ENCODE data around the gene SSBP2. TPM values are rescaled to one million over a fixed set of nuclear protein-coding genes. Genes with fewer than 3 reads are reported as not detected.
A peak's percentile ranks its signal among the peaks of the same experiment; 100 is the strongest.
"Not testable (repeated sequence)": the region's sequence is repeated elsewhere in the genome, so short reads cannot be mapped to it uniquely, and the experiment has no call there.

SSBP2 gene
- total RNA-seq, 2 experiments from 2014 or later = 13.1 to 21.5 TPM

DNA sequence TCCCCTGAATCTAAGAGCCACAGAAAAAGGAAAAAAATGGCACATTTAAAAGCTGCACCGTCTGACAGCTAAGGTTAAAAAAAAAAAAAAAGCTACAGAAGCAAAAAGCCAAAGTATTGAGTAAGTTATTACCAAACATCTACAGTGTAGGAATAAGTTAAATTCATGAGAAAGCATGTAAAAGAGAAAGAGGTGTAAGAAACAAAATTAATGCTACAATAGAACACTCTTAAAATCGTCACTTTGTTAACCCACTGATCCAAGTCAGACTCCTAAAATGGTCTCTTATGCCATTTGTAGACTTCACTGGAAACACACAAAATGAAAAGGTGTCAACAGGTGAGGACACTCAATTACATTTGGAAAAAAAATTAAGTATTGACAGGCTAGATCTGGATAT lies 120.2 kb downstream of the SSBP2 start:
- ATAC-seq (no peak), DNase-seq (no peak)
- H3K27ac Mint-ChIP-seq = peak overlapping the region; percentile 28
- H3K36me3 Mint-ChIP-seq = peaks cover 14% of the 10 kb centered on the region
- H3K9me3 Mint-ChIP-seq (ENCODE audit: low read depth) = peaks cover 5% of the 10 kb centered on the region
- CTCF ChIA-PET = interaction anchor here (0.6 to 1.1 kb wide), 2 partner anchors 42 to 110 kb away, joined by 3 read pairs; no protein-coding TSS in a partner anchor
- H3K4me3 Mint-ChIP-seq = no peak overlapping the region
- peaks cover 9% of the 10 kb centered on the region for H3K4me1 Mint-ChIP-seq
- no peaks in the 10 kb centered on the region for H3K27me3 Mint-ChIP-seq

DNA sequence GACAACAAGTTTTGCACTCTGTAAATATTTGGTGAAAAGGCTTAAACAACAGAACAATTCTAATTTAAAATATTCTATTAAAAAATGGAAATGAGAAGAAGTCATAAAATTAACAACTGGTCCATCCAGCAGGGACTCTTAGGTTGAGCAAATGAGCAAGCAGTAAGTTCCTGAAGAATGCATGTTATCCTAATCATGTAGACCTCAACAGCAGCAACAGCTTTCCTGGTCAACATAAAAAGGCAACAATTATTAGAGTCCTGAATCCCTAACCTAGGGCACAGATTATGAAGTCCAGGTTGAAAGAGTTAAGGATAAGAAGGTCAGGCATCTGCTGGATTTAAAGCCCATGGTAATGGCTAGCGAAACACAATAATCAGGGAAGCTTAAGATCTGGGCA lies 120.9 kb downstream of the SSBP2 start:
- CTCF ChIA-PET = no interaction called here

DNA sequence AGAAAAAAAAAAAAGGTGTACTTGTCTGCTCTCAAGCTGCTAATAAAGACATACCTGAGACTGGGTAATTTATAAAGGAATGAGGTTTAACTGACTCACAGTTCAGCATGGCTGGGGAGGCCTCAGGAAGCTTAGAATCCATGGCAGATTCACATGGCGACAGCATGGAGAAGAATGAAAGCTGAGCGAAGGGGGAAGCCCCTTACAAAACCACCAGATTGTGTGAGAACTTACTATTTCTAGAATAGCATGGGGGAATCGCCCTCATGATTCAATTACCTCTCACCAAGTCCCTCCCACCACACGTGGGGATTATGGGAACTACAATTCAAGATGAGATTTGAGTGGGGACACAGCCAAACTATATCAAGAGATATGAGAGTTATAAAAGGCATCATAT lies 122.8 kb downstream of the SSBP2 start:
- CTCF ChIA-PET; H3K4me1 Mint-ChIP-seq; DNase-seq; H3K27me3 Mint-ChIP-seq; H3K4me3 Mint-ChIP-seq; ATAC-seq; H3K9me3 Mint-ChIP-seq (ENCODE audit: low read depth); H3K27ac Mint-ChIP-seq: not testable (repeated sequence)
- H3K36me3 Mint-ChIP-seq = peaks cover 14% of the 10 kb centered on the region

More for the DNA sequence above, 120.9 kb downstream of the SSBP2 start:
- H3K4me1 Mint-ChIP-seq = peaks cover 9% of the 10 kb centered on the region
- H3K27me3 Mint-ChIP-seq = no peaks in the 10 kb centered on the region
- ATAC-seq (no peak), DNase-seq (no peak)
- H3K27ac Mint-ChIP-seq = no peak overlapping the region
- peaks cover 5% of the 10 kb centered on the region for H3K9me3 Mint-ChIP-seq (ENCODE audit: low read depth)
- H3K4me3 Mint-ChIP-seq = no peak overlapping the region
- peaks cover 14% of the 10 kb centered on the region for H3K36me3 Mint-ChIP-seq

DNA sequence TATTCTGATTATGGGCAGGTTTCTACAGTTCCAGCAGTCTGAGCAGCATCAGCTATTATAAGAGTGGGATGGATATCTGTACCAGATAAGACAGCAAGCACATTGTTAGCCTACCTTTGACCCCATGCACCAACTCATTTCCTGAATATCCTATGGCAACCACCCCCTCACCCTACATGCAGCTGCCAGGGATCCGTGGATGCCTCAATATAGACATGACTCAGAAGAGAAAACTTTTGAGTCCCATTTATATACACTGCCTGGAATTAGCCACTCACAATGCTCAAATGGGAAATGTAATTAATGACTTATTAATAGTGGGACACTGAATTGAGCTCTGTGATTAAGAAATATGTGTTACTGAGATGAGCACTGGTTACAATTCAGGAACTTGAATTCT lies 124.4 kb downstream of the SSBP2 start:
- CTCF ChIA-PET = no interaction called here
- H3K4me3 Mint-ChIP-seq = no peak overlapping the region
- no peaks in the 10 kb centered on the region for H3K27me3 Mint-ChIP-seq
- ATAC-seq = no peak
- no peak overlapping the region for H3K27ac Mint-ChIP-seq
- H3K36me3 Mint-ChIP-seq = peaks cover 15% of the 10 kb centered on the region
- no peak for DNase-seq
- H3K4me1 Mint-ChIP-seq = peaks cover 9% of the 10 kb centered on the region
- H3K9me3 Mint-ChIP-seq (ENCODE audit: low read depth) = peaks cover 5% of the 10 kb centered on the region

DNA sequence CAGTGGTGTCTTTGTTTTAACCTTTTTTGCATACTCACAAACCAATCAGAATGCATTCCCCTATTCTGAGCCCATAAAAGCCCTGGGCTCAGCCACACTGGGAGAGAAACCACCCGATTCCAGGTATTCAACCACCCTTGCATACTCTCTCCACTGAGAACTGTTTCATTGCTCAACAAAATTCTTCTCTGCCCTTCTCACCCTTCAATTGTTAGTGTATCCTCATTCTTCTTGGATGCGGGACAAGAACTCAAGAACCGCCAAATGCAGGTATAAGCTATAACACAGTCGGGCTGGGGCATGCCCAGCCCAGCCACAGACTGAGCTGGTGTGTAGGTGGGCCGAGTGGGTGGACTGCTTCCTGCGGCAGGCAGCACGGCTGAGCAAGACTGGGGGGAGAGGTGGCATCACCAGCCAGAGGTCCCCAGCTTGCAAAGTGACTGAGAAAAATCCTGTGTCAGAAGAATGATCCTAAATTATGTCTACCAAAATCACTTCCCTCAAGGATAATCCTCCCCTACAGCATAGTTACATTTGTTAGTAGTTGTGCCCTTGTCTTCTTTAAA lies 141.0 kb downstream of the SSBP2 start:
- CTCF ChIA-PET = no interaction called here
- H3K27ac Mint-ChIP-seq = no peak overlapping the region

DNA sequence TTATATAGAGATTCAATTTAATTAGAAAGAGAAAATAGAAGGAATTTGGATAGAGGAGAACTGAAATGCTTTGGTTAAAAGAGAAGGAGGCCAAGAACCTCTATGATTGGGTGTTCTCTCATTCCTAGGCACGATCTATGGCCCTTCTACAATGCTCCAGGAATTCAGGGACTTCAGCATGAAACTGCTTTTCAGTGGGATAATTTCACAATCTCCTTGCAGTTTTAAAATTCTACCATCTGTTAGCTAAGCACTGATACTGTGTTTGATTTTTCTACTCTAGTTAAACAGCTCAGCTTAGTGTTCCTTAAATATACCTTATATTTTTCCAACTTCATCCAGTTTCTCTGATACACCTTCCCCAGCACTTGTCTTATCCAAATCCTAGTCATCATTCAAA lies 141.9 kb downstream of the SSBP2 start:
- CTCF ChIA-PET = interaction anchor here (0.6 kb wide), 1 partner anchor 269 kb away, joined by 3 read pairs; no protein-coding TSS in a partner anchor

More for the DNA sequence above, 141.0 kb downstream of the SSBP2 start:
- DNase-seq (no peak), ATAC-seq (no peak)
- peaks cover 13% of the 10 kb centered on the region for H3K9me3 Mint-ChIP-seq (ENCODE audit: low read depth)
- no peaks in the 10 kb centered on the region for H3K4me1 Mint-ChIP-seq
- H3K36me3 Mint-ChIP-seq = peaks cover 23% of the 10 kb centered on the region
- no peak overlapping the region for H3K4me3 Mint-ChIP-seq
- H3K27me3 Mint-ChIP-seq = no peaks in the 10 kb centered on the region

DNA sequence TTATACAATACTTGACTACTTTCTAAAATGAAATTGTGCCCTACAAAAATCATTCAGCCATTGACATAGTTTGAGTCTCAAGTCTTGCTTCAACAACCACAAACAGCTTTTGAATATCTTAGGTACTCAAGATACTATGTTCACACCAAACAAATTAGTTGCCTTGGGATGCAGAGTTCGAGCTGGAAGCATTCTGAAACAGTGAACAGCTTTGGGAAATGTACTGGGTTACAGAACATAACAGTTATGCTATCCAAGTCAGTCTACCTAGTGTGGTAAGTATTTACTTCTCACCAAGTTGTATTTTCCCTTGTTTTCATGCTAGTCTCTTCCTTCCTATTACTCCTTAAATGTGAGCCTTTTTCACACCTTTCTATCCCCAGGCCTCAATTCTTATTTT lies 143.2 kb downstream of the SSBP2 start:
- Mint-ChIP-seq H3K27ac (no peak overlapping the region), H3K4me3 (no peak overlapping the region)
- no peak for ATAC-seq

More for the DNA sequence above, 141.9 kb downstream of the SSBP2 start:
- Mint-ChIP-seq H3K4me1 (peaks cover 2% of the 10 kb centered on the region), H3K36me3 (peaks cover 19% of the 10 kb centered on the region), H3K27me3 (no peaks in the 10 kb centered on the region), H3K4me3 (no peak overlapping the region), H3K9me3 (ENCODE audit: low read depth) (peaks cover 13% of the 10 kb centered on the region), H3K27ac (no peak overlapping the region)
- ATAC-seq (no peak), DNase-seq (no peak)

DNA sequence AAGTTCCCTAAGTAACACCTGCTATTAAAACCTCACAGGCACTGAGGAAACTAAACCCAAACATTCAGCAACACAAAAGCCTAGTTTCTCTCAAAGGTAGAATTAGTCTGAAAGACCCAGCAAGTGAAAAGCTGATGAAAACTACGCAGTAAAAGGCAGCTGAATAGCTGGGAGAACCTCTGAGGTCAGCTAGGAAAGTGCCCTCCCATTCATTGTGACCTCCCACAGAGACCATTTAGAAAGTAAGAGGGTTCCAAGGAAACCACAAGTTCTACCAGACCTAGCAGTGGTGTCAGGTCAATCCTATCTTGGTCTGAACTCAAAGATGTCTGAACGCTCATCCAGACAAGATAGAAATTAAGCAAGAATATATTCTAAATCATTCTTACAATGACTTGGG lies 144.7 kb downstream of the SSBP2 start:
- H3K4me1 Mint-ChIP-seq = peaks cover 2% of the 10 kb centered on the region
- peaks cover 13% of the 10 kb centered on the region for H3K9me3 Mint-ChIP-seq (ENCODE audit: low read depth)
- CTCF ChIA-PET = no interaction called here
- H3K4me3 Mint-ChIP-seq = no peak overlapping the region
- H3K36me3 Mint-ChIP-seq = peaks cover 13% of the 10 kb centered on the region
- no peaks in the 10 kb centered on the region for H3K27me3 Mint-ChIP-seq
- ATAC-seq (no peak), DNase-seq (no peak)
- no peak overlapping the region for H3K27ac Mint-ChIP-seq

More for the DNA sequence above, 143.2 kb downstream of the SSBP2 start:
- Mint-ChIP-seq H3K9me3 (ENCODE audit: low read depth) (peaks cover 13% of the 10 kb centered on the region), H3K4me1 (peaks cover 2% of the 10 kb centered on the region), H3K36me3 (peaks cover 13% of the 10 kb centered on the region), H3K27me3 (no peaks in the 10 kb centered on the region)
- DNase-seq = no peak
- CTCF ChIA-PET = no interaction called here

DNA sequence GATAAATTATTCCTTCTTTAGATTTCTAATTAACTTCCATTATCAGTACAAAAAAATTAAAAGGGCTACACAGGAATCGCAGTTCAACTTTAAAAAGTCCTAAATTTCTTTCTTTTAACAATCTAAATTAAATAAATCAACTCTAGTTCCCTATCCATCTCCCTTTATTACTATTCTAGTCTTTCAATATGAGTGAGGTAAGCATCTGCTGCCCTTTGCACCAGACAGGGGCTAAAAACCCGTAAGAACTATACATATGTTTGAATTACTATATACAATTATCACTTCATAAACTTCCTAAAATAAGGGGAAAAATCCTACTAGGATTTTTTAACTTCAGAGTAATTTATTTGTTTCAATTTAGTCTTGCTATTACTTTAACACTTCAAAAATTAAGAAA lies 145.6 kb downstream of the SSBP2 start:
- CTCF ChIA-PET = no interaction called here
- Mint-ChIP-seq H3K27me3 (no peaks in the 10 kb centered on the region), H3K4me3 (no peak overlapping the region), H3K36me3 (peaks cover 12% of the 10 kb centered on the region), H3K27ac (no peak overlapping the region), H3K4me1 (peaks cover 2% of the 10 kb centered on the region), H3K9me3 (ENCODE audit: low read depth) (peaks cover 11% of the 10 kb centered on the region)
- ATAC-seq (no peak), DNase-seq (no peak)

DNA sequence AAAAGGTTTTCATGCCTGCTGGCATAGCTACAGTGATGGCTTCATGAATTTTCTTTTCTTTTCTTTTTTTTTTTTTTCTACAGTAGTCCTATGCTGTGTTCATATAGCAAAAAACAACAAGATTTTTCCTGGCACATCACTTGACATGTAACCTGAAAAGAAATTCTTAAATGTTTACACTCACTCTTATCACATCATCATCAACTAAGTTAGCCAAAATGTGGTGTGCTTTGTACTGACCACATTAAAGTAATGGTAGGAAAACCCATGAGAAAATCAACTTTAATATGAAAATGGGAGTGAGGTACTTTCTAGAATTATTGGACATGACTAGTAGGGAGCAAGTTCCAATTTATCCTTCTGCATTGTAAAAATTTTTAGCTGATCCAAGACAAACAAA lies 146.7 kb downstream of the SSBP2 start:
- ATAC-seq = no peak
- no peak for DNase-seq
- CTCF ChIA-PET = no interaction called here
- H3K27ac Mint-ChIP-seq = no peak overlapping the region
- peaks cover 2% of the 10 kb centered on the region for H3K4me1 Mint-ChIP-seq
- peaks cover 3% of the 10 kb centered on the region for H3K36me3 Mint-ChIP-seq
- no peak overlapping the region for H3K4me3 Mint-ChIP-seq
- no peaks in the 10 kb centered on the region for H3K27me3 Mint-ChIP-seq
- peaks cover 5% of the 10 kb centered on the region for H3K9me3 Mint-ChIP-seq (ENCODE audit: low read depth)

DNA sequence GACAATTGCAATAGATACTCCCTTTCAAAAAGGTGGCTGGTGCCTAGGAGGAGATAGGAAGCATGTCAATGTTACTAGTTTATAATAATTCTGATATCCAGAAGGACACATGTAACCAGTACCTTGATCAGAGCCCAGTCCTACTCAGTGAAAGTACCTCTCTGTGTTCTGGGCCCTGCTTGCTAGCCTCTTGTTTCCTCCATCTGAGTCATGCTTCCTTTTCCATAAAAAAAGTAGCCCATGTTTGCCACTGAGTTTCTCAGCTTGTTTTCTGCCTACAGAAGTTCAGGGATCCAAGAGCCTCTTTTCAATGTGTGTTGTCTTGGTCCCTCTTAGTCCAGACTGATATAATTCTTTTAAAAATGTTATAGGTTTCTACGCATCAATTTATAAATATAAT lies 149.0 kb downstream of the SSBP2 start:
- CTCF ChIA-PET = no interaction called here
- peaks cover 7% of the 10 kb centered on the region for H3K36me3 Mint-ChIP-seq
- no peaks in the 10 kb centered on the region for H3K27me3 Mint-ChIP-seq
- no peak for ATAC-seq
- H3K4me3 Mint-ChIP-seq = no peak overlapping the region
- no peak for DNase-seq
- H3K4me1 Mint-ChIP-seq = peaks cover 2% of the 10 kb centered on the region
- no peak overlapping the region for H3K27ac Mint-ChIP-seq
- H3K9me3 Mint-ChIP-seq (ENCODE audit: low read depth) = peaks cover 2% of the 10 kb centered on the region

DNA sequence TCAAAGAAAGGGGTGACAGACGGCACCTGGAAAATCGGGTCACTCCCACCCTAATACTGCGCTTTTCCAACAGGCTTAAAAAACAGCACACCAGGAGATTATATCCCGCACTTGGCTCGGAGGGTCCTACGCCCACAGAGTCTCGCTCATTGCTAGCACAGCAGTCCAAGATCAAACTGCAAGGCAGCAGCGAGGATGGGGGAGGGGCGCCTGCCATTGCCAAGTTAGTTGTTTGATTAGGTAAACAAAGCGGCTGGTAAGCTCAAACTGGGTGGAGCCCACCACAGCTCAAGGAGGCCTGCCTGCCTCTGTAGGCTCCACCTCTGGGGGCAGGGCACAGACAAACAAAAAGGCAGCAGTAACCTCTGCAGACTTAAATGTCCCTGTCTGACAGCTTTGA lies 158.8 kb downstream of the SSBP2 start:
- H3K27me3 Mint-ChIP-seq; H3K36me3 Mint-ChIP-seq; CTCF ChIA-PET; H3K4me1 Mint-ChIP-seq; H3K27ac Mint-ChIP-seq; H3K9me3 Mint-ChIP-seq (ENCODE audit: low read depth); DNase-seq; H3K4me3 Mint-ChIP-seq; ATAC-seq: not testable (repeated sequence)

DNA sequence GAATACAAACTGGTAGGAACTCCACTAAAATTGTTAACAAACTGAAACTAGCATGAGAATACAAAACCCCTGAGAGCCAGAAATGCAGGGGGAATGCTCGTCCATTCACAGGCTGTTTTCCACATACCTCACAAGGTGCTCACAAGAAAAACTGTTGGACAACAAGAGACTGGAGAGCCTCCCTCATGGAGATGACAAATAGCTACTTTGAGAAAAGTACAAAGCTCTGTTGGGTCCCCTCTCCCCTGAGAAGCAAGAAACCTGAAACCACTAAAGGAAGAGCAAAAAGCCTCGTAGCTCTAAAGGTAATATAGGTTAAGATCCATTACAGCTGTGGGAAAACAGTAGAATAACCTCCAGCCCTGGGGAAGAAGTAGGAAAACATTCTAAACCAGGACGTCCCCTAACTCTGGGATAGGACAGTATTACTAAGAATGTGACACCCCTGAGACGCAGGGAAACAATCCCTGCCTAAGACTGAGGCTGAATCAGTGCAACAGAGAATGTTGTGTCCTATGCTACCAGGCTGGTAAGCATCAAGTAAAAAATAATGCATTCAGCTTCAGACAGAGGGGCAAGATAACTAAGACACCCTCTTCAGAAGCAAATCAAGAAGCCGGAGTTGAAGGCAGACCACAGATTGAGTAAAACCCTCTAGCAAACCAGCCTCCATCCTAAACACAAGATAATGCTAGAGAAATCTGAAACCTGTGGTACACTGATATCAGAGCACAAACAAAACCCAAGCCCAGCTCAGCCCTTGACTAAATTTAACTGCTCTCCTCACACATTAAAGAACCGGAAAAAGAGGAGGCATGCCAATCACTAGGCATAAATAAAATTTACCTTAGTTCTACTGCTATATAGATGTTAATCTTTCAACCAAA lies 160.2 kb downstream of the SSBP2 start:
- DNase-seq (no peak), ATAC-seq (no peak)
- no peak overlapping the region for H3K27ac Mint-ChIP-seq
- peaks cover 3% of the 10 kb centered on the region for H3K9me3 Mint-ChIP-seq (ENCODE audit: low read depth)
- CTCF ChIA-PET = no interaction called here
- no peaks in the 10 kb centered on the region for H3K27me3 Mint-ChIP-seq
- peaks cover 4% of the 10 kb centered on the region for H3K36me3 Mint-ChIP-seq
- H3K4me1 Mint-ChIP-seq = no peaks in the 10 kb centered on the region
- H3K4me3 Mint-ChIP-seq = no peak overlapping the region
